ENCODE results near the gene MORF4L1. TPM values are rescaled to one million over a fixed set of nuclear protein-coding genes. Genes with fewer than 3 reads are reported as not detected.

MORF4L1 gene
- total and polyA plus RNA-seq, 2 experiments from 2014 or later, result 520 to 571 TPM

DNA sequence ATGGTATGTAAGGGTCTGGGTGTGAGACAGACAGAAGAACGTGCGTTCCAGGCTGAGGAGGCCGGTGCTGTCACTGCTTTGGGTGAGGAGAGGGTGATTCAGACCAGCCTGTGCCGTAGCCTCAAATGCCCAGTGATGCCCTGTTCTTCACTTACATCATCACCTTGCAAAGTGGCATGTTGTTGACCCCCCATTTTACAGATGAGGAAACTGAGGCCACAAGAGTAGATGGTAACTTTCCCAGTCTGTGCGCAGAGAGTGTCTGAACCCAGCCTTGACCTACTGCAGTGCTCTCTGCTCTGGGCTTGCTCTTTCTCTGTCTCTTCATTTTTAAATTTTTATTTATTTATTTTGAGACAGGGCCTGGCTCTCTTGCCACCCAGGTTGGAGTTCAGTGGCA lies 73.8 kb downstream of the MORF4L1 start:
- Histone ChIP-seq H3K4me1 (ENCODE audit: insufficient read depth) (no peaks in the 10 kb centered on the region), H3K79me2 (replicated peaks; ENCODE audit: insufficient read depth) (no peaks in the 10 kb centered on the region), H3K4me3 (no peak overlapping the region), H3K27me3 (ENCODE audit: insufficient read depth) (peaks cover 23% of the 10 kb centered on the region), H3F3A (replicated peaks; ENCODE audit: low read depth) (no peaks in the 10 kb centered on the region), H3K27ac (ENCODE audit: low read depth) (no peak overlapping the region), H2AFZ (no peak overlapping the region), H3K4me2 (no peak overlapping the region), H3K9me2 (ENCODE audit: insufficient read depth) (no peaks in the 10 kb centered on the region), H3K36me3 (ENCODE audit: insufficient read depth) (no peaks in the 10 kb centered on the region), H4K20me1 (replicated peaks; ENCODE audit: insufficient read depth) (no peaks in the 10 kb centered on the region)
- Mint-ChIP-seq H3K27ac (no peak overlapping the region), H3K4me3 (0 out of 3 replicates have a peak overlapping the region, but pooled peaks have one; percentile 30), H3K27me3 (ENCODE audit: insufficient read depth, low read depth, poor library complexity) (peaks cover 25% of the 10 kb centered on the region), H3K4me1 (peaks cover 16% of the 10 kb centered on the region), H3K36me3 (ENCODE audit: low read depth) (no peaks in the 10 kb centered on the region; the same call in 2 of the 3 replicates), H3K9me3 (no peaks in the 10 kb centered on the region; the same call in 2 of the 3 replicates)
- ATAC-seq, result no peak
- TF ChIP-seq POLR2AphosphoS5 (IDR thresholded peaks at IDR 0.05; ENCODE audit: low read depth) (no peak), NANOG (IDR thresholded peaks at IDR 0.05; ENCODE audit: borderline replicate concordance) (no peak), ETS1 (IDR thresholded peaks at IDR 0.05) (no peak), REST (IDR thresholded peaks at IDR 0.05; ENCODE audit: unreplicated experiment) (no peak), EZH2 (IDR thresholded peaks at IDR 0.05; ENCODE audit: low read depth, unreplicated experiment) (no peak), ZNF114 (CRISPR knock-in tag; IDR thresholded peaks at IDR 0.05) (no peak)
- DNase-seq (ENCODE audit: low spot score), result no peak

GRCh38 chr15:78947506-78947905 lies 74.8 kb downstream of the MORF4L1 start:
- no peaks in the 10 kb centered on the region for H4K20me1 ChIP-seq (replicated peaks; ENCODE audit: insufficient read depth)
- ATAC-seq, result no peak
- no peak overlapping the region for H3K4me2 ChIP-seq
- H3K79me2 ChIP-seq (replicated peaks; ENCODE audit: insufficient read depth), result no peaks in the 10 kb centered on the region
- H3F3A ChIP-seq (replicated peaks; ENCODE audit: low read depth), result no peaks in the 10 kb centered on the region
- H3K4me1 ChIP-seq (ENCODE audit: insufficient read depth), result no peaks in the 10 kb centered on the region
- no peak overlapping the region for H3K27ac ChIP-seq (ENCODE audit: low read depth)
- no peaks in the 10 kb centered on the region for H3K36me3 ChIP-seq (ENCODE audit: insufficient read depth)
- H3K9me2 ChIP-seq (ENCODE audit: insufficient read depth), result no peaks in the 10 kb centered on the region
- no peak overlapping the region for H2AFZ ChIP-seq
- no peak overlapping the region for H3K4me3 ChIP-seq
- Mint-ChIP-seq H3K36me3 (ENCODE audit: low read depth) (no peaks in the 10 kb centered on the region; the same call in 2 of the 3 replicates), H3K27ac (no peak overlapping the region), H3K4me3 (no peak overlapping the region), H3K27me3 (ENCODE audit: insufficient read depth, low read depth, poor library complexity) (peaks cover 25% of the 10 kb centered on the region), H3K4me1 (peaks cover 21% of the 10 kb centered on the region), H3K9me3 (no peaks in the 10 kb centered on the region; the same call in 2 of the 3 replicates)
- H3K27me3 ChIP-seq (ENCODE audit: insufficient read depth), result peaks cover 22% of the 10 kb centered on the region
- DNase-seq (ENCODE audit: low spot score), result no peak
- TF ChIP-seq JUNB (IDR thresholded peaks at IDR 0.05; ENCODE audit: unreplicated experiment), result no peak
- TF ChIP-seq NANOG (IDR thresholded peaks at IDR 0.05; ENCODE audit: borderline replicate concordance), result no peak
- TF ChIP-seq CREB1 (CRISPR knock-in tag; IDR thresholded peaks at IDR 0.05; ENCODE audit: low read depth), result no peak
- TF ChIP-seq EZH2 (IDR thresholded peaks at IDR 0.05; ENCODE audit: low read depth, unreplicated experiment), result no peak
- no peak for TF ChIP-seq ZNF114 (CRISPR knock-in tag; IDR thresholded peaks at IDR 0.05)
- no peak for TF ChIP-seq ZNF462 (CRISPR knock-in tag; IDR thresholded peaks at IDR 0.05)
- no peak for TF ChIP-seq STAT1 (IDR thresholded peaks at IDR 0.05; ENCODE audit: unreplicated experiment)

Data from GM23338 (cell line).